HG03280 (cell line): ENCODE data around the gene CDYL.
"Not testable (repeated sequence)": the region's sequence is repeated elsewhere in the genome, so short reads cannot be mapped to it uniquely, and the experiment has no call there.

Experiments used
- ATAC-seq: cut with Tn5 transposase; IDR thresholded peaks from one replicate; pipeline ENCODE4 v1.9.1; 2021; ENCODE audit warnings: mild to moderate bottlenecking, moderate library complexity; ENCODE audit not compliant: unreplicated experiment

CDYL gene

GRCh38 chr6:4829089-4829488, 52.9 kb downstream of the CDYL start:
- no peak for ATAC-seq

DNA sequence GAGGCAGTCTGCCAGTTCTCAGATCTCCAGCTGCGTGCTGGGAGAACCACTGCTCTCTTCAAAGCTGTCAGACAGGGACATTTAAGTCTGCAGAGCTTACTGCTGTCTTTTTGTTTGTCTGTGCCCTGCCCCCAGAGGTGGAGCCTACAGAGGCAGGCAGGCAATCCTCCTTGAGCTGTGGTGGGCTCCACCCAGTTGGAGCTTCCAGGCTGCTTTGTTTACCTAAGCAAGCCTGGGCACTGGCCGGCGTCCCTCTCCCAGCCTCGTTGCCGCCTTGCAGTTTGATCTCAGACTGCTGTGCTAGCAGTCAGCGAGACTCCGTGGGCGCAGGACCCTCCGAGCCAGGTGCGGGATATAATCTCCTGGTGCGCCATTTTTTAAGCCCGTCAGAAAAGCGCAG, 59.3 kb downstream of the CDYL start:
- not testable (repeated sequence) for ATAC-seq

DNA sequence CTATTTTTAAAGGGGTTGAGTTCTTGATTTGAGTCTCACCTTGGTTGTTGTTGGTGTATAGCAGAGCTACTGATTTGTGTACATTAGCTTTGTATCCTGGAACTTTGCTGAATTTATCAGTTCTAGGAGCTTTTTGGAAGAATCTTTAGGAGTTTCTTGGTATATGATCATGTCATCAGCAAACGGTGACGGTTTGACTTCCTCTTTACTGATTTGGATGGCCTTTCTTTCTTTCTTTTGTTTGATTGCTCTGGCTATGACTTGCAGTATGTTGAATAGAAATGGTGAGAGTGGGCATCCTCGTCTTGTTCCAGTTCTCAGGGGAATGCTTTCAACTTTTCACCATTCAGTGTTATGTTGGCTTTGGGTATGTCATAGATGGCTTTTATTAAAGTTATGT, 64.0 kb downstream of the CDYL start:
- ATAC-seq, result no peak

- no peak for ATAC-seq
Measured at GRCh38 chr6:4844108-4844507, 67.9 kb downstream of the CDYL start.

GRCh38 chr6:4846387-4846786, 70.2 kb downstream of the CDYL start:
- no peak for ATAC-seq

DNA sequence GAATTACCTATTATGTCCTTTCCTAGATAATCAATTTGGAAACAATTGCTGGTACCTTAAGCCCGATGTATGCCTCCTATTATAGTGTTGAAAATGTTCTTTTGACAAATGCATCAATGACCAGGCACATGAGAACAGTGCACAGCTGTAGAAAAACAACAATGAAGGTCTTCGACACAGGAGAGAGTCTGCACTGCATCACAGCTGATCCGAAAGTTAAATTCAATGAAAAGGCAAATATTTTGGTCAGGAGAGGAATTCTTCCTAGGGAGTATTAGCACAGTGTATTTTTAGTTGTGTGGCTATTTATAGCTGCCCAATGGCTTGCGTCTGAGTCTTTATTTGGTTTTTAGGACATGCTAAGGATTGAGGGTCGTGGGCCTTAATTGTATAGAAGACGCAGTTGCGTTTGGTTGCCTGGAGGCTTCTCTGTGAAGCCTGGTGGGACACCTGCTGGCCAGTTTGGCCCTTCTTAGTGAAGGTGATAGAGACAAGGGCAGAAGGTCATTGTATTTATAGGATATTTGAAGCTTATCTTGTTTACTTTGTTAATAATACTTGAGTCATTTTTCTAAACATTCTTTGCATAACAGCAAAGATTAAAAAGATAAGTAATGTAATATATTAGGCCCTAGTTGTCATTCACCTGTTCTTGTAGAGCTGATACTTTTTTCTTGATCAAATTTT, 72.3 kb downstream of the CDYL start:
- ATAC-seq, result no peak

DNA sequence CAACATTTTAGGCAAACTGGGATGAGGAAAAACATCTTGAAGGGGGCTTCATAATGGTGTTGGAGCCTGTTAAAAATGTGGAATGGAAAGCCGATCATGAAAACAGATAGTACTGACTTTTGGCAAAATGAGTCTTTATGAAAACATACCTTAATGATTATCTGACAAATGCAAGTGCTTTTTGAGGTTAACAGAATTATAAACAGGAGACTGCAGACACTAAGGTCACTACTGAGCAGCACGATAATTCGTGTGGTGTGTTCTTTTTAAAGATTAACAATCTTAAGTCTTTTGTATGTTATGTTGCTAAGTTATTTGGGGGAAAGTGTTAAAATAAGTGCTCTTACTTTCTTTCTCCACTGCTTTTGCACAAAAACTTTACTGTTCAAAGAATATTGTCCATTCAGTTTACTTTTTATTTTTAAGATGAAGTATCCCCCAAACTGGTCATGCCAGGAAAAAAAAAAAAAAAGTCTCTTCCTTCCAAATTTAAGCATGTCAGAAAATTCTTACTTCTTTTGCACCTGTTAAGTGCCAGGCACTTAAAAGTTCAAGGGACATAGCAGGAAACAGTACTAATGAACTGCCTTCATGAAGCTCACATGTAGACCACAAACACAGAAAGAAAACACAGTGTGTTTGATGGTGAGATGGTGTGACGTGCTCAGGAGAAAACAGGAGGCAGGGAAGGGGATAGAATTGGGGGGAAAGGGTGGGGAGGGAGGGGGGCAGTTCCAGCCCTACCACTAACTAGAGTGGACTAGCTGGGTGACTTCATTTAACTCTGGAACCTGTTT, 73.2 kb downstream of the CDYL start:
- ATAC-seq, result no peak

DNA sequence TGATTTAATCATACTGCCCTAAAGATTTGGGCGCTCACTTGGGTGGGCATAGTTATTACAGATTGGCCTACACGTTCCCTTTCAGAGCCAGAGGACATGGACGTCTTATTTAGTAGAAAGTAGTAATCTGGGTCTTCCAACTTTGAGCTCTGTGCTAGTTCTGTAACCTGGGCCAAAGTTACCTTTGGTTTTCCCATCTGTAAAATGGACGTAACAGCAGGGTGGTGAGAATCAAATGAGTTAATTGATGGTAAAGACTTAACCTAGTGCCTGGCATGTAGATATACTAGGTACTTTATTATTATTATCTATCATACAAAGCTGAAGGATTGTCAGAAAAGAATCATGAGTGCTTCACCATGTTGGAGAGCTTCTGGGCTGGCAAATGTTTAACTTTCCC, 74.8 kb downstream of the CDYL start:
- ATAC-seq, result no peak

- not testable (repeated sequence) for ATAC-seq
Measured at GRCh38 chr6:4852186-4852585, 76.0 kb downstream of the CDYL start.

GRCh38 chr6:4852938-4853337, 76.7 kb downstream of the CDYL start:
- no peak for ATAC-seq

GRCh38 chr6:4853349-4853748, 77.1 kb downstream of the CDYL start:
- no peak for ATAC-seq

DNA sequence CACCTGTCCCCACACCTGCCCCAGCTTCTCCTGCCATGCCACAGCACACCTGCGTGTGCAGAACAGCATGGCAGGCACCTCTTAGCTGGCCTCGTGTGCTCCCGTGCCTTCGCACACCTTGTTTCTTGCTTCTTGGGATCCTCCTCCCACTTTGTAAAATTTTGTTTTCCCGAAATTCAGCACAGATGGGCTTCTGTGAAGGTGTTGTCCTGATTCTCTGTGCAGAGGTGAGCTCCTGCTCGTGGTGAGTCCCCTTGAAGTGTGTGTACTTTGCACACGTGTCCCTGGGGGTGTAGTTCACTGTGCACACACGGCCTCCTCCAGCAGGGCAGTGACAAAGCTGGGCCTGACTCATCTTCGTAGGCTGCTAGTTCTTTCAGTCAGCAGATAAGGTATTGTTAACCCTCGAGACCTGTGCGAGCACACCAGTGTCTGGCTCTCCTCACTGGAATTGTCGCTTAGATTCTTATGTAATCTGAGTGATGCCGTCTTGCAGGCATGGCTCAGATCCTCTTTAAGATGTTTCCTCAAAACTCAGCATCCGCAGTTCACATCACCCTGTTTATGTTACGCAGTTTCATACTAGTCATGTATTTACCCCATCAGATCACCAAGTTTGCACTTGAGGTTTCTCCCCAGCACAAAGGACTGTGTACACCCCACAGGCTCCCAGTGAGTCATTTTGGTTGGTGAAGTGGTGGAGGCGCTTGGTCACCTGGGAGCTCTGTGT, 77.7 kb downstream of the CDYL start:
- no peak for ATAC-seq

GRCh38 chr6:4856785-4857184, 80.6 kb downstream of the CDYL start:
- ATAC-seq, result no peak

- ATAC-seq, result no peak
Measured at GRCh38 chr6:4858194-4859015, 82.2 kb downstream of the CDYL start.

DNA sequence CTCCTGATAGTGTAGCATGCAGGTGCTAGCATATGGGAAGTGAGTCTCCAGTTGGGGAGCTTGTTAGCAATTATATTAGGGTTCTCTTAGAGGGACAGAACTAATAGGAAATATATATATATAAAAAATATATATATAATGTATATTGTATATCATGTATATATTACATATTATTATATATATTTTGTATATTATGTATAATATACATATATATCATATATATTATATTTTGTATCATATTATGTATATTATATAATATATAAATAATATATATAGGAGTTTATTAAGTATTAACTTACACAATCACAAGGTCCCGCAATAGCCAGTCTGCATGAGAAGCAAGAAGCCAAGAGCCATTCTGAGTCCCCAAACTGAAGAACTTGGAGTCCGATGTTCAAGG, 84.2 kb downstream of the CDYL start:
- ATAC-seq, result no peak

DNA sequence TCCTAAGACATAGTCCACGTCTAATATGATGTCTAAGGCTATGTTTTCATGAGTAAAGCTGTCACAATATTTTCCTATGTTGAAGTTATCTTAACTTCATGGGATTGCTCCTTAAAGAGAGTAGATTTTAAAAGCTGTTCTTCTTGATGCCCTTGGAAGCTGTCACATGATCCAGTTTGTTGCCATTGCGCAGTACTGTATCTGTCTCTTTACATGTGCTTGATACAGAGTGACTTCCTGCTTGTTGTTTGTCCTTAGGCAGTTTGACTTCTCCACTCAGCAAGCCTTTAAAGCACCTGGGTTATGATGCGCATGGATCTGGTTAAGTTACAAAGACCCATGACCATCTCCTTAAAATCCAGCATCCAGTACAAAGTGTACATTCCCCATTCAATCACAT, 85.4 kb downstream of the CDYL start:
- no peak for ATAC-seq

DNA sequence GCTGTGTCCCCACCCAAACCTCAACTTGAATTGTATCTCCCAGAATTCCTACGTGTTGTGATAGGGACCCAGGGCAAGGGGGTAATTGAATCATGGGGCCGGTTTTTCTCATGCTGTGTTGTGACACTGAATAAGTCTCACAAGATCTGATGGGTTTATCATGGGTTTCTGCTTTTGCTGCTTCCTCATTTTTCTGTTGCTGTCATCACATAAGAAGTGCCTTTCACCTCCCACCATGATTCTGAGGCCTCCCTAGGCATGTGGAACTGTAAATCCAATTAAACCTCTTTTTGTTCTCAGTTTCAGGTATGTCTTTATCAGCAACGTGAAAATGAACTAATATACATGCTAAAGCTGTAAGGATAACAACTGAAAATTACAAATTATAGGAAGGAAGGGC, 88.3 kb downstream of the CDYL start:
- ATAC-seq, result no peak

- not testable (repeated sequence) for ATAC-seq
Measured at GRCh38 chr6:4865006-4865405, 88.8 kb downstream of the CDYL start.

GRCh38 chr6:4870821-4871494, 94.8 kb downstream of the CDYL start:
- no peak for ATAC-seq

DNA sequence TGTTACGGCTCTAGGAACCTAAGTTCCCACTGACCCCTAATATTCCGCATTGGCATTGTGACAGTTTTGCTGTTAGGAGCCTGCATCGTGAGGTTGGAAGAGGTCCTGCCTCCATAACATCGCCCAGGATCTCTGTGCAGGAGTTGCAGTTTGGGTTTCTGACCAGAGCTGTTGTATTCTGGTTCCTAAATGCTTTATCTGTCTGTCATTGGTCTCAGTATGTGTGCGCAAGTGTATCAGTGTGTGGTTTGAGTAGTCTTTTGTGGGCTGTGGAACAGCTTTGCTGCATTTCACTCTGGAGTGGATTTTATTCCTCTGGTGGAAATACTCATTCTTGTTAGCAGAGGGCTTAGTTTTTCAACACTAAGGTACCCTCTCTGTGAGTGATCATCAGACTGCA, 95.6 kb downstream of the CDYL start:
- ATAC-seq, result no peak
